OCI-LY3 (cell line): ENCODE measurements around the gene CTAG1A.

Experiments
- EZH2phosphoT487 ChIP-seq: fragments of 200-600 bp; shearing (Covaris generic); IDR thresholded peaks from 2 replicates; pipeline ENCODE4 v1.6.1; 2018; ENCODE audit warnings: antibody characterized with exemption, mixed run types, low read depth
- TF ChIP-seq, protein P1 (sequence below): fragments of 200-600, 300-600 bp; sonication (generic); IDR thresholded peaks from 2 replicates; pipeline ENCODE4 v1.5.1; 2014; ENCODE audit warnings: antibody characterized with exemption, low read length, low read depth

DNA sequence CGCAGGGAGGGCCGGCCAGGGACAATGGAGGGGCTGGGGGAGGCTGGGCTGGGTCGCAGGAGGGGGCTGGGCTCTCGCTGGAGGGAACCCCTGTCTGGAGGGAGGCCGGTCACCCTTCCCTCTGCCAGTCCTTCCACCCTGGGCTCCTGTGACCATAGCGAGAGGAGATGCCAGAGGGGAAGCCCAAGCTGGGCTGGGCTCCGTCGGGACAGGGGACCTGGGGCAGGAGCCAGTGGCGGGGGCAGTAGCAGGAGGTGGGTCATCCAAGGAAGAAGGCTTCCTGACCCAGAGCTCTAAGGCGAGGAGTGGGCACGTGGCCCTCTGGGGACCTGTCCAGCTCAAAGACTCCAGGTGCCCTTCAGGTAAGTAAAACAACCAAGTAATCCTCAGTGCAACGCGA lies 17.3 kb downstream of the CTAG1A start:
- TF ChIP-seq, protein P1, sequence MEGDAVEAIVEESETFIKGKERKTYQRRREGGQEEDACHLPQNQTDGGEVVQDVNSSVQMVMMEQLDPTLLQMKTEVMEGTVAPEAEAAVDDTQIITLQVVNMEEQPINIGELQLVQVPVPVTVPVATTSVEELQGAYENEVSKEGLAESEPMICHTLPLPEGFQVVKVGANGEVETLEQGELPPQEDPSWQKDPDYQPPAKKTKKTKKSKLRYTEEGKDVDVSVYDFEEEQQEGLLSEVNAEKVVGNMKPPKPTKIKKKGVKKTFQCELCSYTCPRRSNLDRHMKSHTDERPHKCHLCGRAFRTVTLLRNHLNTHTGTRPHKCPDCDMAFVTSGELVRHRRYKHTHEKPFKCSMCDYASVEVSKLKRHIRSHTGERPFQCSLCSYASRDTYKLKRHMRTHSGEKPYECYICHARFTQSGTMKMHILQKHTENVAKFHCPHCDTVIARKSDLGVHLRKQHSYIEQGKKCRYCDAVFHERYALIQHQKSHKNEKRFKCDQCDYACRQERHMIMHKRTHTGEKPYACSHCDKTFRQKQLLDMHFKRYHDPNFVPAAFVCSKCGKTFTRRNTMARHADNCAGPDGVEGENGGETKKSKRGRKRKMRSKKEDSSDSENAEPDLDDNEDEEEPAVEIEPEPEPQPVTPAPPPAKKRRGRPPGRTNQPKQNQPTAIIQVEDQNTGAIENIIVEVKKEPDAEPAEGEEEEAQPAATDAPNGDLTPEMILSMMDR: no peak
- no peak for TF ChIP-seq EZH2phosphoT487
